Suppressor macrophage treated with lipopolysaccharide for 1 hour (primary cell): ENCODE results near the gene NDUFAF5.

Experiments used
- DNase-seq, 3 donors: peaks; one replicate each; pipeline ENCODE4 v3.0.0-alpha.2; 2020 to 2022

The NDUFAF5 gene

DNA sequence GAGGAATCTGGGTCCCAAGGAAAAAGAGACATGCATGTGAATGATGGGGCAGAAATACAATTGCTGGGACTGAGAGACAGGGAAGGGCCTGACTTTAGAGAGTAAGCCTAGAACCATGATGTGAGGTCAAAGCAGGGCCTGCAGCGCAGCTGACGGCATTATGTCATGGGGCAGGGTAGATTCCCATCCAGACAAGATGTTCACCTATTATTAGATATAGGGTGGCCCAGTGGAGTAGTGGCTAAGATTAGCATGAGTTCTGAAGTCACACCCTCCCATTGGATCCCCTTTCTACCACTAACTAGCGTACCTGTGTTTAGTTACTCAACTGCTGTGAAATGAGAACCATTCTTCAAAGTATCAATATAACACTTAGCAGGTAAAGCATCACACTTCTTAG, 39.6 kb downstream of the NDUFAF5 start:
- DNase-seq: no peak

DNA sequence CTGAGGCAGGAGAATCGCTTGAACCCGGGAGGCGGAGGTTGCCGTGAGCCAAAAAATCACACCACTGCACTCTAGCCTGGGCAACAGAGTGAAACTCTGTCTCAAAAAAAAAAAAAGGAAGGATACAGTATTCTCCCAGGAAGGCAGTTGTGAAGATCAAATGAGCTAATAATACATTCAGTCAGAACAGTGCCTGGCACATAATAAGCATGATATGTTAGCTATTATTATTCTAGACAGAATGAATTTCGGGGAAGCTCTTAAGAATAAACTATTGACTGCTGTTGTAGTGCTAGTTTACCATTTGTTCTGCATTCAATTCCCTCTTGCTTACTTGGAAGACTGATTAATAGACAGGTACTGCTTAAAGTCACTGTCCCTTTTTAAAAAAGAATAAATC, 40.6 kb downstream of the NDUFAF5 start:
- no peak for DNase-seq

DNA sequence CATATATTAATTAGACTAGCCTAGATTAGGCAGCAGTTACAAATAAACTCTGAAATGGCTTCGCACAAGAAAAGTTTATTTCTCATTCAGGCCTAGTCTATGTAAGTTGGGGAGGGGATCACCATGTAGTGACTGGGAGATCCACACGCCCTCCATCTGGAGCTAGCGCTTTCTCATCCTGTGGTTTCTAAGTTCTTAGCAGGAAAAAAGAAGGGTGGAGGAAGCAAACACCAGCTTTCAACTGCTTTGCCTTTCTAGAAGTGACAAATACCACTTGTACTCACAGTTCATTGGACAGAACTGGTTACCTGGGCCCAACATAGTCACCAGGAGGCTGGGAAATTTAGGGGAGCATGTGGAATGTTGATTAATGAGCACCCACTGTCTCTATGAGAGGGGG, 46.6 kb downstream of the NDUFAF5 start:
- no peak for DNase-seq

DNA sequence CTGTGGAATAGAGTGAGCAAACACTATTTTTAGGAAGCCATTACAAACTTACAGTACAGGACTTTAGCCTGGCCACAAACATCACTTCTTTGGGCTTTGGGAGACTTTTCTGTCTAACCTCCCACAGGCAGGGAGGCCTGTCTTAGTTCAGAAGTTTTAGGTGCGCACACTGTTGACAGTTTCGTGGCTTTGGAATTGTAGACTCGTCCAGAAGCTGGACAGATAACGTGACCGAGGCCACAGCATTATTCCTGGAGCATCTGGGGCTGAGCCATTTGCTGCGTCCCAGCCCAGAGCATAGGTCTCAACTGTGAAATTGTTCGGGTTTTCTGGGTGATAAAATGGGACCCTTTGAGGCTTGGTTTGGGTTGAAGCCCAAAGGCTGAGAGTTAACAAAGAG, 53.8 kb downstream of the NDUFAF5 start:
- no peak for DNase-seq

DNA sequence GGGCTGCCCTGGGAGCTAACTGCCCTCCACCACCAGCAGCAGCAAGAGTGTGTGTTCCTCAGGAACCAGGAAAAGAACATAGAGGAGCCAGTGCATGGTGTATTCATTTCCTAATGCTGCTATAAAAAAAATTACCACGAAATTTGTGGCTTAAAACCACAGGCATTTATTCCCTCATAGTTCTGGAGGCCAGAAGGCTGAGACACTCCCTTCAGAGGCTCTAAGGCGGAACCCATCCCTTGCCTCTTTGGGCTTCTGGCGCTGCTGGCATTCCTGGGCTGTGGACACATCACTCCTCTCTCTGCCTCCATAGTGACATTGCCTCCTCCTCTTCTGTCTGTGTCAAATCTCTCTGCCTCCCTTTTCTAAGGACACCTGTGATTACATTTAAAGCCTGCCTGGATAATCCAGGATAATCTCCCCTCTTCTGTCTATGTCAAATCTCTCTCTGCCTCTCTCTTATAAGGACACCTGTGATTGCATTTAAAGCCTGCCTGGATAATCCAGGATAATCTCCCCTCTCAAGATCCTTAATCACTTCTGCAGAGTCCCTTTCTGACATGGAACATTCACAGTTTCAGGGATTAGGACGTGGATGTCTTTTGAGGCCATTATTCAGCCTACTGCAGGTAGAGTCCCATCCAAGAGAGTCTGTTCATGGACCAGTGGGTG, 54.7 kb downstream of the NDUFAF5 start:
- DNase-seq: no peak

DNA sequence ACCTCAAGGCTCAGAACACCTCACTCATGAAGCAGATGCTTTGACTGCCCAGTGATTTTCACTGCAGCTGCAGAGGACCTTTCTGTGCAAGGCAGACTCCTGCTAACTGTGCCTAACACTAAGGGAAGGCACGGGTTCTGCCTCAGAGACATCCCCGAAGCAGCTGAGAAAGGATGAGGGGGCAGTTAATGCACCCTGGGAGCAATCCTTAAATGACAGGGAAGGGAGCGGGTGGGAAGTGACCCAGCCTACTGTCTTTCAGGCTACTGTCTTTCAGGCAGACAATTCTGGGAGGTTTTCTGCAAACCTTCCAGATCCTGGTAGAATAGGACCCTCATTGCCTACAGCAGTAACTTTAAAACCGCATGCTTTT, 55.3 kb downstream of the NDUFAF5 start:
- DNase-seq: no peak

DNA sequence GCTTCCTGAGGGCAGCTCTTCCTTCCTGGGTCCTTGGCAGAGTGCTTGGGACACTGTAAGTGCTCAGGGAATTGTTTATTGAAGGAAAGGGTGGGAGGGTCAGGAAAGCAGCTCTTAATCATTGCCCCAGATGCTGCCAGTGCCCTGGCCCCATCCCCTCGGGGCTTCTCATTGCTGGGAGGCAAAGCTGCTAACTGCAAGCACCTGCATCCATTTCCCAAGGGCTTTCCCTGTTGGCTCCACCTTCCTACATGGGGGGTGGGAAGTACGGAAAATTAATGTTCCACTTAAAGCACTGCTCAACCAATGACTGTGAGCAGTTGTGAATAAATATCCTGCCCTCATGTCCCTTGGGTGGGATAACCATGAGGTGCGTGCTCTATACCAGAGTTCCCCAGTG, 56.4 kb downstream of the NDUFAF5 start:
- DNase-seq: no peak

DNA sequence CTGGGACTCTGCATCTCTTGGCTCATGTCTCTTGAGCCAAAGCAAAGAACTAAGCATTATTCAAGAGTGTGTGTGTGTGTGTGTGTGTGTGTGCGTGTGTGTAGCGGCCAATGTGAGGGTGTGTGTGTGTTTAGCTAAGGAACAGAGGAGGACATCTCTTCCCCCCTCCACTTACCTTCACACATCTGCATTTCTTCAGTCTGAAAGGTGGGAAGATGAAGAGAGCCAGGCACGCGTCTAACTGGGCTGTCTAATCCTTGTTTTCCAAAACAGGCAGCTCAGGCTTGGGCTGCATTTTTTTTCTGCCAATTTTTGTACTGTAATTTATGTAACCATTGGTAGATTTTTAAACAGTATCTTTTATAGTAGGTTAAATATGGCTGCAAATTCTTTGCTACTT, 59.5 kb downstream of the NDUFAF5 start:
- no peak for DNase-seq

DNA sequence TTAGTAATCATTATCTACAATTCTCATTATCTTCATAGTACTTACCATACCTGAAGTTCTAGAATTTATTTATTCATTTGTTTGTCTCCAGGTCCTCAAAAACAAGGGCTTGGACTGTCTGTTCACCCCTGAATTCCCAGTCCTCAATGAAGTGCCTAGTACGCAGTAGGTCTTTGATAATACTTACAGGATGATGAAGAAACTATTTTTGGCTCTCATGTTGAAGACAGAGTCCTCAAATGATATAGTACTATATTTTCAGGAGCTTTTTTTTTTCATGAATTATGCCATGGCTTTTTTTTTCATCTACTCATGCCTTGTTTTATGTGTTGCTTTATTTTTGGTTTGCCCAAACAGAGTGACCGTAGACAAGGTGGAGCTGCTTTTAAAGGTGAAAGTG, 66.5 kb downstream of the NDUFAF5 start:
- DNase-seq: no peak

DNA sequence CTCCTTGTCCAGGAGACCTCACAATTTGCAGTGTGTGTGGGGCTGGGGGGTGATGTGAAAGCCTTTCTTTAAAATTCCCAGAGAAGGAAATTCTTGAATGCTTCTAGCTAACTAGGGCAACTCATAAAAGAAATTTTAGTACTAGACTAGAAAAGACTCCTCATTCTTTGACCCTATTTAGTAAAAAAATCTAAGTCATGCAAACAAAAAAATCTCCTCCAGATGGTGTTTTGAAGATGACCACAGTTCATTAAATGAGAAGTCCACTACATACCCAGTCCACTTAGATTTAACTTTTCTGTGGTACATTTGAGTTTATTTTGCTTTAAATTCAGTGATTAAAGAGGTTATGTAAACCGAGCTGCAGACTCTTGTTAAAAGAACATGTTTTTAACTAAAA, 67.5 kb downstream of the NDUFAF5 start:
- no peak for DNase-seq

DNA sequence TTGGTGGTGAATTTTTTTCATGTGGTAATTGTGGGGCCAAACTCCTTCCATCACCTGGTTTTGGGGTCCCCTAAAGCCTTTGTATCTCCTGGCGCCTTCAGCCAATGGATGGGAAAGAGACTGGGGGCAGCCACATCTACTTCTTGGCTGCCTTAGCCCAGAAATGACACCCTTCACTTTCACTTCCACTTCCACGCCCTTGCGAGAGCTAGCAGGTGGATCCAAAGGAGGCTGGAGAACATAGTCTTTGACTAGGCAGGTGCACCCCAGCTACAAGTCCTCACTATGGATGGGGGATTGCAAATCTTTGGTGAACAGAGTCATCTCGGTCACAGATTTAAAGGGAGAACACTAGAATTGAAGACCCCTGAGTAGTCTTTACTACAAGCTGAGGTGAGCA, 70.8 kb downstream of the NDUFAF5 start:
- no peak for DNase-seq

DNA sequence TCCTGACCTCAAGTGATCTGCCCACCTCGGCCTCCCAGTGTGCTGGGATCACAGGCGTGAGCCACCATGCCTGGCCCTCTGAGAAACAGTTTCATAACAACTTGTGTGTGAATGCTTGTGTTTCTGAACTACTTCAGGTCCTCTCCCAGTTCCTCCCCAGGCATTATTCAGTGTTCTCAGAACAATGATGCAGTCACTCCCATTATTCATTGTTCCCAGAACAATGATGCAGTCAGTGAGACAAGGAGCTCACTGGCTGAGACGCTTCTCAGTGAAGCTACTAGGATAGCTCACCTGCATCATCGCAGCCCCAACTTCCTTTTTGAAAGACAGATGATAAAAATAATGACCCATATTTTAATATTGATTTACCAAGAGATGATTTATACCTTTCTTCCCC, 71.5 kb downstream of the NDUFAF5 start:
- peak in 1 of 3 donors; percentile 47 for DNase-seq

DNA sequence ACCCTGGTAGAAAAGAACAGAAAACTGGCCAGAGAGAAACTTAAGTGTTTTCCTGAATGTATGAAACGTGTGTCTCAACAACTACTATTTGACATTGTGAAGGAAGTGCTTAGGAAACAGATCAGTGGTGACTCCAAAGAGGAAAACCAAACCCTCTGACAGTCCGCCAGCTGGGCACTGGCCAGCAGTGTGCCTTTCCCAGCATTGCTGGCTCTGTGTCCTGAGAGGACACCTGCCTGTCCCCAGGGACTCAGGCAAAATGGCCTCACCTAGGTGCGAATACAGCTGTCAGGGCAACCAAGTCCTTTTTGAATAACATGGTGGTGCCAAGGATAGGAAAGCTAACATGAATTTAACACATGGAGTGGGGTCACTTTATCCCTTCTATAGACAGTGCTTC, 72.5 kb downstream of the NDUFAF5 start:
- DNase-seq: peak in 1 of 3 donors; percentile 11

DNA sequence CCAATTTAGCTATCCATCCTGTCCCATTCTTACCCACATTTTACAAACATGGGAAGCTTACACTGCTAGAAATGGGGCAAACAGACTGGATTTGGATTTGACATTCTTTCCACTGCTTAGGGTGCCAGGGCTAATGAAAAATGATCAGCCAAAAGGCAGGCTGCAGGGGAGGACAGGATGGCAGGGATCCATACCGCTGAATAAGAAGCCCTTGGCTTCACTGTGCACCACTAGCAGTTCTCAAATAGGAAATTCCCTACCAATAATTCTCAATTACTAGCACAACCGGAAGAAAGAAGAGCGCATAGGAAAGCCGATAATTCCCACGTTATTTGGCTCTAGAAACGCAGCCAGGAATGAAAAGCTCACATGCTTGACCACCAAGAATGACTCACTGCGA, 73.1 kb downstream of the NDUFAF5 start:
- DNase-seq: no peak

DNA sequence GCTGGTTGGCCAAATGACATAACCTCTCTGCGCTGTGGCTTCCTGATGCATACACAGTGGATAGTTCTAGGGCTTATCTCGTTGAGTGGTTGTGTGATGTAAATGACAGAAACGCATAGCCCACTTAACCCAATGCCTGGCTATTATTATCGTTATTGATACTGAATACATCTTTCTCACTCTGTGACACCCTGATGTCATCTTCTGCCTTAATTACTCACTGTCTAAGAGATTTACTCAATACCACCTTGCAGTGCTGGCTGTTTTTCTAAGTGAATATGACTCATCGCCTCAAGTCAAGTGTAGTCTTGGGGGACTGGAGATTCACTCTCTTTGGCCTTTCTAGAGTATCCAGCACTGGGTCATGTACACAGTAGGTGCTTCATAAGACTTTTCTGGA, 73.6 kb downstream of the NDUFAF5 start:
- peak; percentile 26 to 60 (median 45) for DNase-seq

DNA sequence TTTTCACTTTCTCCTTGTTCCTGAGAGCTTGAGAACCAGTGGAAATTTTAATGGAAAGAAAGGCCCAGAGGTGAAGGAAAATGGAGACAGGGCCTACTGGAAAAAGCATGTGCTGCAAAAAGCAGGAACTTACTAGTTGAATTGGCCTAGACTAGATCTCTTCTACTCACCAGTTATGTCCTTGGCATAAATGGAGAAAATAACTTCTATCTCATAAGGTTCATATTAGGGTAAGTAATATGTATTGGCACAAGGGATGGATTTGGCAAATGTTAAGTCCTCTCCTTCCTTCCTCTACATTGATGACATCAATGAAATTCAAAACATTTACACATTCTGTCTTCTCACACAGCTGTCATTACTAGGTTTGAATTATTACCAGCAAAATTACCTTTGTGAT, 74.0 kb downstream of the NDUFAF5 start:
- DNase-seq: no peak

DNA sequence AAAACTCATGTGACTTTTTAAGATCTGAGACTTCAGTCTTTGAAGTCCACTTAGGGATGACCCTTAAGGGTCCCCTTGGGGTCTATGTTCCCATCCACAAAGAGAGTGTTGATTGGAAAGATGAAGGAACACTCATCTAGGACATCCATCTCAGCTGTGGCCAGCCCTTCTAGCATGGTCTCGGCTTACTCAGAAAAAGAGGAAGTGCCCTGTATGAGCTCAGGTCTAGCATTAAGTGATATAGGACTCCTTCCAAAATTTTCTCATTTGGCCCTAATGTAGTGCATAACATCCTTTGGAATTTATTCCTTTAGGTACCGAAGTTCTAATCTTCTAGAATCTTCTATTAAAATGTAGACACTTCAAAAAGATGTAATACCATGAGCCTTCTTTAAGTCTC, 77.4 kb downstream of the NDUFAF5 start:
- peak; percentile 55 to 67 (median 62) for DNase-seq

DNA sequence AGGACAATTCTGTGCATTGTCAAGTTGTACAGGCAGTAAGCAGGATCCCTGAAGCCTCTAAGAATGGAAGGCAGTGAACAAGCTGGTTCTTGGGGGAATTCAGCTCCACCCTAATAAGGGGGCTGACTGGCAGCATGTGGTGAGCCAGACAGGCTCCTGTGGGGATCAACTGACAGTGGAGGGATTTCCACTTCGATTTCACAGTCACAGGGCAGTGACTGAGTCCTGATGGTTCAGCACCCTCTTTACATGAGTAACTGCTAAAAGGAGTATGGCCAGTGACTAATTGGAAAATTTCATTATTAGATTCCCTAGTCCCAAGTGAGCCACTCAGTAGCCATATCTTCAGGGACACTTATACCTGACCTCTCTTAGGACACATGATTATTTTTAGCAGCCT, 78.4 kb downstream of the NDUFAF5 start:
- DNase-seq: peak; percentile 80 to 93 (median 83)

DNA sequence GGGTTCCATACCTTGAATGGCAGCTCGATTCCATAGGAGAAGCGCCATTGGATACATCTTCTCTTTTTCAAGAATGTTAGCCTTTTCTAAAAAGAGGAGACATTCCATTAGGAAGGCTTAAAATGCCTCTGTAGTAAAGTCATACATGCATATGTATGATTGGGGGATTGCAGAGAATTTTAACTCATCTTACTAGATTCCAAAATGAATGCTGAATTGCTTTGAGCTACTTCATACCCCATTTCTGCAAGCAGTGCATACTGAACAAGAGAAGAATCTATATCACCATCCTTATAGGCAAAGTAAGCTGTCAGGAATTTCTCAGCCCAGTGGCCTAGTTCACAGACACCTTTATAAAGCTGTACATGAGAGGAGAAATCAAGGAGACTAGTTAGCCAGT, 80.3 kb downstream of the NDUFAF5 start:
- DNase-seq: no peak

DNA sequence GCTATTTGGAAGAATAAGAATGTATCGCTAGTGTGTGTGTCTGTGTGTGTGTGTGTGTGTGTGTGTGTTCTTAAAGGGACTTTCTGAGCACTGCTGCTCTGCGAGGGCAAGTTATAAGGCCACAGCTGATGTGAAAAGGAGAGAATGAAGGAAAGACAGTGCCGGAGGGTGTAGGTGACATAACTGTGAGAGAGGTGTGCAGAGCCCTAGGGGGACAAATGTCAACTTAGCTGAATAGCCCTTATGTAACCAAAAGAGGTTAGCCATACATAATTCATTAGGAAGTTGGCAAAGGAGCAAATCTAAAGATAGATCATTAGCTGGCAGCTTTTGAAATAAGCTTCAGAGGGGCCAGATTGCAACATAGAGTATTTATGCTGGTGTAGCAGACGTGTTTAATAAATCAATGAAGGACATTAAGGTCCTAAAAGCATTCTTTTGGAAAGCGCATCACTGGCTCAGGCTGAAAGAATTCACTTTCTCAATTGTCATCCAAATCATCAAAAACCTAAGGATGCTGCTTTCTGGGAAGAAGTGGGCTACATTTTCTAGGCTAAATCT, 81.0 kb downstream of the NDUFAF5 start:
- peak; percentile 31 to 42 (median 41) for DNase-seq

DNA sequence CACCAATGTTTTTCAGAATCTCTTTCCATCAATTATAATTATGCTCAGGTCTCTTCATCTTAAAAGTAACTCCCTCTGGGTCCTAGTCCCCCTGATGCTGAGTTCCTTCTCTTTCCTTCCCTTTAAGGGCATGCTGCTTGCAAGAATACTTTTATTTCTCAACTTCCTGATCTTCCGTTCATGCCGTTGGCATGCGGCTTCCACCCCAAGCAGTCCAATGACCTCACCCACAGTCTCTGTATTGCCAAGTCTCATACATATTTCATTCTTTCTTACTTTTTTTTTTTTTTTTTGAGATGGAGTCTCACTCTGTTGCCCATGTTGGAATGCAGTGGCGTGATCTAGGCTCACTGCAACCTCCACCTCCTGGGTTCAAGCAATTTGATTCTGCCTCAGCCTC, 83.5 kb downstream of the NDUFAF5 start:
- peak; percentile 78 to 90 (median 89) for DNase-seq

DNA sequence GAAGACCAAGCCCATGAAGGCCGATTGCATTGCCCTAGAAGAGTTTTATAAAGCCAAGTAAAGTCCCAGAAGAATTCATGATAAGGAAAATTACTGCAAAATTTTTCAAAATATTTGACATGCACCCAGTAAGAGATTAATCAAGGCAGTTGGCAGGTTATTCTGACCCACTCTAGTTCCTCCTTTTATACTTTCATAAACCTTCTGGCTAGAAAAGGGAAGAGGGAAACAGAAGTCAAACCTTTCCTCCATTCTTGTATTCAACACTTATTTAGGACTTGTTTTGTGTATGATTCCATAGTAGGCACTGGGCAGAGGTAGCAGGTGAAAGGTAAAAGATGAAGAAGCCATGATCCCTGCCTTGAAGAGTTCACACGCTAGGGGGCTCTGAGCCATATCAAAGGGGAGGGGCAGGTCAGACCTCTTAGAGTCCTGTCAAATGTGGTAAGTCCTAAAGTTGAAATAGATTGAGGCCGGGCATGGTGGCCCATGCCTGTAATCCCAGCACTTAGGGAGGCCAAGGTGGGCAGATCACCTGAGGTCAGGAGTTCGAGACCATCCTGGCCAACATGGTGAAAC, 85.4 kb downstream of the NDUFAF5 start:
- DNase-seq: peak in 2 of 3 donors; percentile 27 to 31
